Occipital lobe (tissue), 2 donors: ENCODE data around the gene ZNF217. TPM values are rescaled to one million over a fixed set of nuclear protein-coding genes. Genes with fewer than 3 reads are reported as not detected.
A peak's percentile ranks its signal among the peaks of the same experiment; 100 is the strongest.
"Not testable (repeated sequence)": the region's sequence is repeated elsewhere in the genome, so short reads cannot be mapped to it uniquely, and the experiment has no call there.

Experiments
- DNase-seq: peaks from one replicate; lab custom pipeline; 2025; lab: John Stamatoyannopoulos, UW
- total RNA-seq: library from RNA; depleted of rRNA; stranded (reverse); fragments of >200 nt; gene quantifications from one replicate; pipeline ENCODE4 v1.2.3, GENCODE V29; 2014

Gene ZNF217
- total RNA-seq = 7.3 TPM

GRCh38 chr20:53593466-53594007 is at the start of gene ZNF217:
TSS of gene ZNF217 (minus strand) at chr20:53593839. CDS start at chr20:53582826, 11,013 bp downstream.
- DNase-seq = peak; percentile 19

- DNase-seq = no peak
These were observed 49.6 kb upstream of the ZNF217 start for GRCh38 chr20:53643031-53643832.

- no peak for DNase-seq
These were observed 48.8 kb upstream of the ZNF217 start for GRCh38 chr20:53642196-53643030.

GRCh38 chr20:53639647-53640440 is 46.2 kb upstream of the ZNF217 start:
- no peak for DNase-seq

DNA sequence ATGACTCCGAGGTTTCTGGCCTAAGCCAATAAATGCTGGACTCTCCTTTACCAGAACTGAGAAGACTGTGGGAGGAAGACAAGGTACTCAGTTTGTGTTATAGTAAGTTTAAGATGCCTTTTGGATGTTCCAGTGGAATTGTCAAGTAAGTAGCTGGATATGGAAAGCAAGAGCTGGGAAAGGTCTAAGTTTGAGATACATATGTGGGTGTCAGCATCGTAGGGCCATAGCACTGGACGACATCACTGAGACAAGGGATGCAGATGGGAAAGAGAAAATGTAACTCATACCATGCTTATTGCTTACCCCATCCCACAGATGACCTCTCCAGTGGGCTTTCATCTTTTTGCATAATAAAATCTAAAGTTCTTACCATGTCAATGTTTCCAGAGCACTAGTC is 45.5 kb upstream of the ZNF217 start:
- no peak for DNase-seq

- not testable (repeated sequence) for DNase-seq
These were observed 43.7 kb upstream of the ZNF217 start for GRCh38 chr20:53637310-53637709.

DNA sequence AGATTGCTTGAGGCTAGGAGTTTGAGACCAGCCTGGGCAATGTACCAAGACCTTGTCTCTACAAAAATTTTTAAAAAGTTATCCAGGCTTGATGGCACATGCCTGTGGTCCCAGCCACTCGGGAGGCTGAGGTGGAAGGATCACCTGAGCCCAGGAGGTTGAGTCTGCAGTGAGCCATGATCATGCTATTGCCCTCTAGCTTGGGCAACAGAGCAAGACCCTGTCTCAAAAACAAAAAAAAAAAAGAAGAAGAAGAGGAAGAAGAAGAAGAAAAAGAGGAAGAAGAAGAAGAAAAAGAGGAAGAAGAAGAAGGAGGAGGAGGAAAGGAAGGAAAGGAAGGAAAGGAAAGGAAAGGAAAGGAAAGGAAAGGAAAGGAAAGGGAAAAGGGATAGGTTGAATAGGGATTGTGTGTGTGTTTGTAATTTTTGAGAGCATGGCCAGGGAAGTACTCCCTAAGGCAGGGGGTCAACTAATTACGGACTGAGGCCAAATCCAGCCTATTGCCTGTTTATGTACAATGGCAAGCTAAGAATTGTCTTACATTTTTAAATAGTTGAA is 43.0 kb upstream of the ZNF217 start:
- no peak for DNase-seq

GRCh38 chr20:53635221-53635620 is 41.6 kb upstream of the ZNF217 start:
- no peak for DNase-seq

- no peak for DNase-seq
These were observed 38.4 kb upstream of the ZNF217 start for GRCh38 chr20:53631909-53632662.

DNA sequence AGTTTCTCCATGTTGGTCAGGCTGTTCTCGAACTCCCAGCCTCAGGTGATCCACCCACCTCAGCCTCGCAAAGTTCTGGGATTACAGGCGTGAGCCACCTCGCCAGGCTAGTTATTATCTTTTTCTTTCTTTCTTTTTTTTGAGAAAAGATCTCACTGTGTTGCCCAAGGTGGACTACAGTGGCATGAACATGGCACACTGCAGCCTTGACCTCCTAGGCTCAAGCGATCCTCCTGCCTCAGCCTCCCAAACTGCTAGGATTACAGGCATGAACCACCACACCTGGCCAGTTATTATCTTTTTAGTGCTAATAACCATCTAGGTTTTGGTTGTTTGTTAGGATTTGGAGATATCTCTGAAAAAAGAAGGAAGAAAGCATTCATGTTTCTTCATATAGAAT is 35.8 kb upstream of the ZNF217 start:
- DNase-seq = no peak

- DNase-seq = not testable (repeated sequence)
These were observed 35.1 kb upstream of the ZNF217 start for GRCh38 chr20:53628758-53629157.

GRCh38 chr20:53628076-53628475 is 34.4 kb upstream of the ZNF217 start:
- DNase-seq = no peak

DNA sequence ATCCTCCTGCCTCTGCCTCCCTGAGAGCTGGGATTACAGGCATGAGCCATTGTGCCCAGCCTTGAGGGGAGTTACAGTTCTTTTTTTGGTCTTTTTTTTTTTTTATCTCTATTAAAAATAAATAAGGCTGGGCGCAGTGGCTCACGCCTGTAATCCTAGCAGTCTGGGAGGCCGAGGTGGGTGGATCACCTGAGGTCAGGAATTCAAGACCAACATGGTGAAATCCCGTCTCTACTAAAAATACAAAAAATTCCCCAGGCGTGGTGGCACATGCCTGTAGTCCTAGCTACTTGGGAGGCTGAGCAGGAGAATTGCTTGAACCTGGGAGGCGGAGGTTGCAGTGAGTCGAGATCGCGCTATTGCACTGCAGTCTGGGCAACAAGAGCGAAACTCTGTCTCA is 33.4 kb upstream of the ZNF217 start:
- DNase-seq = not testable (repeated sequence)

- DNase-seq = no peak
These were observed 32.9 kb upstream of the ZNF217 start for GRCh38 chr20:53626584-53626983.

- no peak for DNase-seq
These were observed 31.9 kb upstream of the ZNF217 start for GRCh38 chr20:53625311-53626129.

- not testable (repeated sequence) for DNase-seq
These were observed 31.2 kb upstream of the ZNF217 start for GRCh38 chr20:53624927-53625250.

DNA sequence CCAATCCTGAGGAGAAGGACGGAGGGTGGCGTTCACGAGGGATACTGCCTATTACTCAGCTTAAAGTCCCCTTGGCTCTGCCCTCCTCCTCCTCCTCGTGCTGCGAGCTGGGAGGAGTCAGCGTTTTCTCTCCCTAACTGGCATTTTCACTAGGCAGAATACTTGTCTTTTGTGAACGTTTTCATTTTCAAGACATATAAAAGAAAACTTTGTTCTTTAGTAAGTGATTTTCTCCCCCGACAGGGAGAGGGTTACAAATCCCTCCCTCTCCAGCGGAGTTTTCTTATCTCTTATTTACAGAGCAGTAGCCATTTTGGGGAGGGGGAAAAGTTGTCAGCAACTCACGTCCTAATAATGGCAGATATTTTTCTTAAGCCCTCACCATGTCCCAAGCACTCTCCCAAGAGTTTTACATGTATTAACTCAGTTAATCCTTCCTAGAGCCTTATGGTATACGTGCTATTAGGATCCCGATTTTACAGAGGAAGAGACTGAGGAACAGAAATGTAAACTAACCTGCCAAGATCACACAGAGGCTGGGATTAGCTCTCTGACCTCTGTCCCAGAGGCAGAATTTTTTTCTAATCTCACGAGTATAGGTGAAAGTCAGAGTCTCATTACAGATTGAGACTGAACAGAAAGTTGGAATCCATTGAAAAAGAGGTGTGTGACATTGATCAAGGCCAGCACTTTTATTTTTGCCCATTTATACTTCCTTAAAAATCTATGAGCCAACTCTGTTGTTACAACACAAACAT is 30.0 kb upstream of the ZNF217 start:
- no peak for DNase-seq

DNA sequence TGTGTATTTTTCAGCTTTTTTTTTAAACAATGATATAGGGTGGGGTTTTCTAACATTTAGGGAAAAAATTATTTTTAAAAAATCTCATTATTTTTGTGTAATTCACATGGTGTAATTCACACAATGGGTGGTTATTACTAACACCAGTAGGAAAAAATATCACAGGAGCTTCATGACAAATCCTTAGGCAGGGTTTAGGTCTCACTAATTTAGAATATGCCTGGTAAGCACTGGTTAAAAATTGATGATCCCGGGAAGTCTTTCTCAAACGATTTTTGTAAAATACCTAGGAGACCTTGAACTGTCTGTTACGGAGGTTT is 29.5 kb upstream of the ZNF217 start:
- DNase-seq = no peak
